GM21381 (cell line): ENCODE data around the gene ELL2.
"Not testable (repeated sequence)": the region's sequence is repeated elsewhere in the genome, so short reads cannot be mapped to it uniquely, and the experiment has no call there.

Experiments used
- ATAC-seq: cut with Tn5 transposase; IDR thresholded peaks from one replicate; pipeline ENCODE4 v1.9.1; 2021; ENCODE audit warnings: mild to moderate bottlenecking, moderate library complexity; ENCODE audit not compliant: unreplicated experiment

ELL2 gene

DNA sequence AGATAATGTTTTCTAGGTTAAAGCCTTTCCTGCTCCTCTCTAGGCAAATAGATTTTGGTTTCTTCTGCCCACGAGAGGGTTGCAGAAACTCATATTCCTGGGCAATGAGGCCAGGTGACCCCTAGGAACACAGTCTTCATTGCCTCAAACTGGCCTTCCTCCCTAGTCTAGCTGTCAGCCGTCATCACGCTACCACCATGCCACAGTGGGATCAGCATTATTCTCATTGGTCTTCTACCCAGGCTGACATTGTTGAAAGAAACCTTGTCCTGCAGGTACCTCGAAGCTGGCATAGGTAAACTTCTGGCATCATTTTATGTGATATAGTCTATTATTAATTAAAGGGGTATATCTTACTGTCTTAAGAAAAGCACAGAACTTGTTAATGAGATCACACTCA lies 51.1 kb downstream of the ELL2 start:
- no peak for ATAC-seq

DNA sequence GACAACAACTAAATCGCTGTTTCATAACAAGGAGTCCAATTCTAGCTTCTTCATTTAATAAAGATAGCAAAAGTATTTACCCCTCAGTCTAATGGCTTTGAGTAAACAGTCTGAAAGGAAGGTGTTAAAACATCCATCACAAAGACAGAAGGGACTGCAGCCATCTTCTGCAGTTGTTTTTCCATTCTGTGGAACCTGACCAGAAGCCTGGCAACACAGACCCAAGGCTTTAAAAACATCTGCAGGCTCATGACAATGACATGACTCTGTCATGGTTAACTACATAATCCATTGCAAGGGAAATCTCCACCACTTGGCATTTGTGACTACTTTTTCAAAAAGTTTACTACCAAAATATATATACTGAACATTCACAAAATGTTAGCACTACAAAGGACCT lies 51.9 kb downstream of the ELL2 start:
- ATAC-seq = no peak

DNA sequence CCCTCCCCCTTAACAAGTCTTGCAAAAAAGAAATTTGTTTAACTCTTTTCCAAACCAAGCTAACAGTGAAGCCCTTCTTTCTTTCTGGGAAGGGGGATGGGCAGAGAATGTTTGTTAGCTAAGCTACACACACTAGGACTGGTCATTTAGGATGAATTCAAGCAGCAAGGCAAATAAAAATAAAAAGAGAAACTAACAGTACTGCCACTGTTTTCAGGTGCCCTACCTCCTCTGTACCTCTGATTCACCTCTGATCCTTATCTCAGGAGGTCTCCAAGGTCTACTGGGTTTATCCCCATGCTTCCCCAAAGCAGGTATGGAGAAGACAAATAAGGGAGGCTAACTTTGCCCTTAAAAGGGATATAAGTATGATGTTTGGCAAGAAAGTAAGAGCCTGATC lies 52.9 kb downstream of the ELL2 start:
- no peak for ATAC-seq

DNA sequence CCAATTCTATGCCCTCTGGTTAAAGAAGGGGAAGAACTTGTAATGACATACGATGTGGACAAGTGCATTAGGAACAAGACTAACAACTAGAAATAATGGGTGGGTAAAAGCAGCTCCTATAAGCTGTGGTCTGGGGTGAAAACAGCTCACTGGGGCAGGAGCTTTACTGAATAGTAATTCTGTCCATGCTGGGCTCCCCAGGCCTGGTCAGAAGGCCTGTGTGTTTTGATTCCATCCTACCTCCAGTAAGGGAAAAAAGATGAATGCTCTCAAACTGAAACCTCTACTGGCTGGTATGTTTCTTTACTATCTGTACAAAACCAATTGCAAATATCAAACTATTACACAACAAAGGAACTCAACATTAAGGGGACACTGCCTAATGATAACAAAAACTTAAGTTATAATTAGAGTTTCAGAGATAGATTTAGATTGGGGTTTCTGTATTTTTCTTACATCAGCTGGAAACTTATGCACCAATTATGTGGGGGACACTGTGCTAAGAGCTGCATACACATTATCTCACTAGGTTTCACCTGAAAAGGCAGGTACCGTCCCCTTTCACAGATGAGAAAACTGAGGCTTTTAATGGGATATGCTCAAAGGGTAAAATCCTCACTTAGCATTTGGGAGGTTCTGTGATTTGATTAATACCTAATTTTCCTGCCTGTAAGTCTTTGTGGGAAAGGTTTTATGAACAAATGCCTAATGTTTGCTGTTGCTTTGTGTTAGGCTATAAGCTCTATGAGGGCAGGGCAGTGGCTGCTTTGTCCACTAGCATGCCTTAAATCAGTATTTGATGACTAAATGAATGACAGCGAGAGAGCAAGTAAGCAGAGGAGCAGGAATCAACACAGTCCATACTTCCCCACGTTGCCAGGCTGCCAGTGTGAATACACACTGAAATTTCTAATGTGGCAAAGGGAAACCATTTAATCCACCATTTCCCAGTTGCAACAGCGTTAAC lies 53.6 kb downstream of the ELL2 start:
- ATAC-seq = peak; percentile 28

DNA sequence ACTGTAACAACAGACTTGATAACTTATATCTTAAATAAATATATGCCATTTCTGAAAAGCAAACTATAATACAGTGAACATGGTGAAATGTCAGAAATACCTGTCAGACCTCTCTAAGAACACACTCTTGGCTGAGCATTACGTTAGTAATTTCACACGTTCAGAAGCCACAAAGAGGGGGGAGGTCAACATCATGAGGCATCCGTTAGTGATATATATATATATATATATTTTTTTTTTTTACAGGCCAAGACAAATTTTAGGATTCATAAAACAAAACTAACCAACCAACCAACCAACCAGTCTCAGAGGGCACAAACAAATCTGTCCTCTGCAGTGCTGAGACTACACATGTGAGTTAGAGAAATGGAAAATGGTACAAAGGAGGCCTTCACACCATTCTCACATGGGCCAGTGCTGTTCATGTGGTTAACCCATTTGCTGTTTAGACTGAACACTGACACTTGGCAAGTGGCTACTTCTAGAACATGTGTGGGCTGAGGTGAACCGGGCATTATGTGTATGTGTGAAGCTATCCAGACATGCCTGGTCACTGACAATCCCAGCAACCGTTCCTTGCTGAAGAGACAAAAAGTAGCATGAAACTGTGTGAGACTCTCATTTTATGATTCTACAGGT lies 54.5 kb downstream of the ELL2 start:
- ATAC-seq = peak; percentile 43

DNA sequence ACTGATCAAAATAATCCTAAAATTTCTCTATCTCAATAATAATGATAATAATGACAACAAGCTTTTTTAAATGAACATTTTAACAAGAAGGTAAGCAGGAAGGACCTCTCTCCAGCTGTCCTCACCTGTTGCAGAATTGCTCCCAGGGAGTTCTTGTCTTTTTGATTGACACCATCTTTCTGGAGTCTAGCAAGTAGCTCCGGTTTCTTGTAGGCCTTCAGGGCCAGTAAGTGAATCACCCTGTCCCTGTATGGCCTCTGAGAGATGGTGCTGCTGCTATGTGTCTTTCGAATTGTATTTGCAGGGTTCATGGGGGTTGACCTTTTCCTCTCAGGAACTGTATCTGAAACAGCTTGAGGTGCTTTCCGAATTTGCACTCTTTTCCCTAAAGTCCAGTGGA lies 55.3 kb downstream of the ELL2 start:
- not testable (repeated sequence) for ATAC-seq

DNA sequence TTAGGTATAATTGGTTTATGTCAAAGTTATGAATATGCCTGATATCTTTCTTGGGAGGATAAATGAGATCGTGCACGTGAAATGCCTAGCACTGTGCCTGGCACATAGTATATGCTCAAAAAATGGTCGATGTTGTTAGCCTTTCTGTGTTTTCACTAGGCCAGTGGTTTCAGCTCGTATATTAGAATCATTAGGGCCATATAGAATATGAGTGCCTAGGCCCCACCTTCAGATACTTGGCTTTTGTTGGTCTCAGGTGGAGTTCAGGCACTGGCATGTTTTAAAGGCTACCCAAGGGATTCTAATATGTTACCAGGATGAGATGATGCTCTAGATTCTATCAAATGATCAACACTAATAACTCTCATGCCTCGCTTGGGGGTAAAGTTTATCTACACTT lies 56.8 kb downstream of the ELL2 start:
- ATAC-seq = no peak

DNA sequence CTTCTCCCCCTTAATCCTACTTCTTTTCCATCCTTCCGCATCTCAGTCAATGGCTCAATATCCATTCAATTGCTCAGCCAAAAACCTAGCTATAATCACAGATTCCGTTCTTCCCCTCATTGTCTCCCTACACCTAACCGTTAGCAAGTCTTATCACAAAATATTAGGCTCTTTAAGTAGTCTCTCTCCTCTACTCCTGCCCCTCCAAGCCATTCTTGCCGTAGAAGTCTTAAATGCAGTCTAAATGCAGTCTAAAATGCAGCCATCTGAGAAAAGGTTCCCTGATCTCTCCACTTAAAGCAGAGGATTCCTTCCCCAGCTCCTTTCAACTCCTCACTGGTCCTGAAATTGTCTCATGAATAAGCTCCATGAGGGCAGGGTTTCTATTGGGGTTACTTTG lies 57.8 kb downstream of the ELL2 start:
- no peak for ATAC-seq

DNA sequence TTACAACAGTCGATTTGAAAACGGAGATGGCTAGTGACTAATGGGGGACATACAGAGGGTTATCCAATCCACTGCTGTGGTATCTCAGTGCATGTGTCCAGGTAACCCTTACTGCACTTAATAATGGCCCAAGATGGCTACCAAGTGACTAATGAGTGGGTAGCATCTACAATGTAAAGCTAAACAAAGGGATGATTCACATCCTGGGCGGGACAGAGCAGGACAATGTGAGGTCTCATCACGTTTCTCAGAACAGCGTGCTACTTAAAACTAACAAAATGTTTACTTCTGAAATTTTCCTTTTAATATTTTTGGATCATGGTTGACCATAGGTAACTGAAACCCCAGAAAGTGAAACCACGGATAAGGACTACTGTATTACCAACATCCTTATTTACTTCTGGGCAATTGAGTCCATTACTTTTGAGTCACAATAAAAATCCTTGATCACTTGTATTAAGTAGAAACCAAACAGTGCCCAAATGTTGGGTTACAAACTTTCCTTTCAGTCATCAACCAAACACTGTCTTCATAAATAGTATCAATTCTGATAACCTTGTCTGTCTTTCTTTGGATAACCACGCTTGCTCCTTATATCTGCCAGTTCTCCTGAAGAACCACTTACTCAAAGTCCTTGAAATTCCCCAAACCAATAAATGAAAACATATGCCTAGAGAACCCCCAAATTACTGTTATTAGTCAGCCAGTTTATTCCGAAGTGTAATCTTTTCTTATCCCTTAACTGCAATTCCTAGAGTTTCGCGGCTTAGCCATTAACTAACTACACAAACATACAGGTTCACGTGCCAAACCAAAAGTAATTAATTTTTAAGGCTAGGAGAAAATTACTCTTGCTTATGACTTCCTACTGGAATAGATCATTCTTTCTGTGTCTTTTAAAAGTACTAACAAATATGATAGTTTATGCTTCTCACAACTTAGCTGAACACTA lies 59.7 kb downstream of the ELL2 start:
- no peak for ATAC-seq

DNA sequence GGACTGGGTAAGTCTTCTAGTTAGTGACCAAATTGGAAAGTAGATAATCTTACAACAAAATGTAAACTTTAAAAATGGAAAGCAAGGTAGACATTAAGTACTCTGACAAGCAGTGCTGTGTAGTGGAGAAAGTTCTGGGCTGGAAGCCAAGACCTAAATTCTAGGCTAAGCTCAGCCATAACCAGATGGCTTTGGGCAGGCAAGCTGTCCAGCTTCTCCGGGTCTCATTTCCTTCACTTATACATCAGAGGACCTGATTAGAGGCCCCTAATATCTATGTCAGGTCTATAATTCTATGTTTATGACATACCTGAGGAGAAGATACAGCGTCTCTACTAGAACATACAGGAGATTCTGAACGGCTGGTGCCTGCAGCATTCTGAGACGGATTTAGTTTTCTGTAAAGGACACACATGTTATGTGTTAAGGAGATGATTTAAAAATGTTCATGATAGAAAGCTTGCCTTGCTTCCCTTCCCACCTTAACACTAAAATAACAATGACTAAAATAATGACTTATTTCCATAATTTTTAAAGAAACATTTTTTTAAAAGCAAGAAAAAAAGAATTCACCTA lies 61.2 kb downstream of the ELL2 start:
- no peak for ATAC-seq

DNA sequence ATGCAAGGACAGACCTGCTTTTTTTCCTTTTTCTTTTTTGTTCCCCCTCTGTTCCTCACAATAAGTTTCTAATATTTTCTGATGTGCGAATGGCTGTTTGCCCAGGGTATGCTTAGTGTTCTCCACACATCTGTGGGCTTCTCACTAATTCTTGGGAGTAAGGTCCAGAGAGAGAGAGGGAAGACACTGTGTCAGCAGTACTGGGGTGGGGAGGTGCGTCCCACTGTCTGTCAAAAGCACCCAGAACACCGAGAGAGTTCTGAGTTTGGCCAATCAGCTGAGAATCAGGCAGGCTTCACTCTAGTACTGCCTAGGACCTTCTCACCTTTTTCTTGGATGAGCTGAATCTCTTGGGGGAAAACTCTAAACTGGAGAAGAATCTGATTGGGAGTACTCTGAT lies 61.8 kb downstream of the ELL2 start:
- ATAC-seq = no peak

DNA sequence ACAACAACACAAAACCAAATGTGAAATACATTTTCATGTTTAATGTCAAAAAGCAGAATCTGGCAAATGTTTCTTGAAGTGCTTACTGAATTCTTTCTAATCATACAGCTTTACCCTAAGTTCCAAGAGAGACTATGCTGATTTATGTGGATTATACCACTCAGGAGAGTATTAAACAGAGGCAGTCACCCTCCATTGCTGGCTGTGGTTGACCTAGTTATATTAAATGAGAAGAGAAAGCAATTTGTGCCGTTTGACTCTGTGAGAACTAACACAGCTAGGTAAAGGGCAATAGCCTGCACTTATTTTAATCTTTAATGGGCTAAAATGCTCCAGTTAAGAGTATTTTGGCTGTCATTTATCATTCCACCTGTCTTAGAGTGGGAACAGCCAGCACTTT lies 62.6 kb downstream of the ELL2 start:
- ATAC-seq = no peak

DNA sequence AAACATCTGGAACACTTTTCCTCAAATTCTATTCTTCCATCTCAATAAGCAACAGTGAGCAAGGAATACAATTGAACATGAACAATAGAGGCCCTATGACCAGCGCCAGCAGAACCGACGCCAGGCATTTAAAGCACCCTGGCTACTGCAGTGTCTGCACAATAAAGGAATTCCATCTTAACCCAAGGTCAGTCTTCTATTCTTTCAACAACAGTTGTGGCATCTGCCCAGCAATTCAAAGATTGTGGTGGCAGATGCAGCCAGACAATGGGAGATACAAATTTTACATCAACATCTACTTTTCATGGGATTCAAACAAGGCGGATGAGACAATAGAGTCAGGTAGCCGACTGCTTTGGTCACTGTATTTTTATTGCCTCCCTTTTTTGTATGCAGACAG lies 65.9 kb downstream of the ELL2 start:
- ATAC-seq = no peak

DNA sequence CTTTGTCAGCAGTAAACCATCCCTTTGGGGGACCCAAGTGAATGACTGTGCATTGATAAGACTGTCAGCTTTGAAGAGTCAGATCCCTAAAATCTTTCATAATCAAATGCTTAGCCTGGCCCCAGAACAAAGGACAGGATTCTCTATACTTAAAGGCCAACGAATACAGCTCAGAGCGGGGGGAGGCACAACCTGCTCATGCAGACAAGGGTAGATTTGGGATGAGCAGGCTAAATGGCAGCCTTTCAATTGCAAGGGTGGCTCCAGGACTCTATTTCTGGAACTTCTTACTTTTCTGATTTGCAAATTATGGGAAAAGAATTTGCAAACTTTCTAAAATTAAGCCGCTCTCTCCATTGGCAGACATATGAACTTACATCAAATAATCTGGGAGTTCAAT lies 66.4 kb downstream of the ELL2 start:
- no peak for ATAC-seq

DNA sequence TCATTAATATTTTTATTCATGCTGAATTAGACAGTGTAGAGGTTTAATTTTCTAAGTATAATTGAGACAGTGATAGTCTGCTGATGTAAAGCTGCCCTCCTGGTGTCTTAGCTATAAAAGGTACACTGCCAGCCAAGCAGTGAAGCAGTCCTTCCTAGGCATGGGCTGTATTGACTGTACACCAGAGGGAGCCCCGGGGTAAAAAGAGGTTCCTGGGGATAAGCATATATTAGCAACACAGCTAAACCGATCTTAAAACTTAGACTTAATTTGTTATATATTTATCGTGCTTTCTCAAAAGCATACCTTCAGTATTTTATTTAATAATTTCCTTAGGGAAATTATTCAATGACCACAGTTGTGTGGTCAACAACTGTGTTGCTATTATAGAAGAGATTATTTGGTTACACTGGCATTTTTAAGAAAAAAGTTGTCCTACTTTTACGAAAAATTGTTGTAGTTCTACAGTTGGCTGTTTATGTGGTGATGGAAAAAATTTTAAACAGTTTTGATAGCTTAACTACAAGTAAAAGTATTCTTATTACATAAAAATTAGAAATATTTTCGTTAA lies 68.8 kb downstream of the ELL2 start:
- no peak for ATAC-seq

DNA sequence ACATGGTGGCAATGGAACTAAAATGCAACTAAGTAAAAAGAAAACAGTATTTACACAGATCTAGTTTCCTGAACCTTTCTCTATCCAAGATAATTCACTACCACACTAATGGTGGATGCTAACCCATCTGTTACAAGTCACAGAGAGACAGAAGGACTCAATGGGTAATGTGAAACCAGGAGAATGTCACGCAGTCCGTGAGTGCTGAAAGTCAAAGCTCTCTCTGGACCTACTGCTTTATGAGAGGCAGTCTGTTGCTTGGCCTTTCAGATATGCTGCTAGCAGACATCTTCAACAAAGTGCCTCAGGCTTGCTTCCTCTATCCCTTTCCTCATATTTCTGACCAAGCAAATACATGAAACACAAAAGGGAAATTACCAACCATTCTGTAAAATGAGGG lies 70.2 kb downstream of the ELL2 start:
- ATAC-seq = no peak

DNA sequence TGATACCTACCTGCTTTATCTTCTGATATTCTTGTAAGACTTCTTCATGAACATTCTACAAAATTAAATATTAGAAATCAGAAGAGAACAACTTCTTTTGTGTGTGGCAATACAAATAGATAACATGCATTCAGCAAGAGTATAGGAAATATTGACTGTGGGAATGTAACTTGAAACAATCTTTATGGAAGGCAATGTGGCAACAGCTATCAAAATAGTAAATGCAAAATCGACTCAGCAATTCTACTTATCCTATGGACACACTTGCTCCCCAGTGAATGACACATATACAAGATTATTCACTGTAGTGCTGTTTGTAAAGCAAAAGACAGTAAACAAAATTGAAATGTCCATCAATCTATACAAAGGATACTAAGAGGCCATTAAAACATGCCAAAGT lies 72.6 kb downstream of the ELL2 start:
- ATAC-seq = no peak

DNA sequence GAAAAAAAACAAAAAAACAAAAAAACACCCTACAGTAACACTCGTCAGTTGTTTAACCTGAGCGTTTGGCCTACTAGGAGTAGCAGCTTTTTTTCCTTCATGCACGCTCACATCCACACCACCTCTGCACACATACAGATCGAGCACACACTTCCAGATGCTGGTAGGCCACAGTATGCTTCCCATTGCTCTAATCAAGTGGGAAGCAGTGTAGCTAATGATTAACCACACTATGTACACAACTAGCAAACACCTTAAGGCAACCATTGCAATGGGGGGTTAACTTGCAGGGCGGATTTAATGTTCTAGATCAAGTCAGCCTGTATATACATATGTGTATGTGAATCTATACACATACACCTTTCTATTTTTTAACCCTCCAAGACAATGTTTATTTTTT lies 73.7 kb downstream of the ELL2 start:
- ATAC-seq = no peak

DNA sequence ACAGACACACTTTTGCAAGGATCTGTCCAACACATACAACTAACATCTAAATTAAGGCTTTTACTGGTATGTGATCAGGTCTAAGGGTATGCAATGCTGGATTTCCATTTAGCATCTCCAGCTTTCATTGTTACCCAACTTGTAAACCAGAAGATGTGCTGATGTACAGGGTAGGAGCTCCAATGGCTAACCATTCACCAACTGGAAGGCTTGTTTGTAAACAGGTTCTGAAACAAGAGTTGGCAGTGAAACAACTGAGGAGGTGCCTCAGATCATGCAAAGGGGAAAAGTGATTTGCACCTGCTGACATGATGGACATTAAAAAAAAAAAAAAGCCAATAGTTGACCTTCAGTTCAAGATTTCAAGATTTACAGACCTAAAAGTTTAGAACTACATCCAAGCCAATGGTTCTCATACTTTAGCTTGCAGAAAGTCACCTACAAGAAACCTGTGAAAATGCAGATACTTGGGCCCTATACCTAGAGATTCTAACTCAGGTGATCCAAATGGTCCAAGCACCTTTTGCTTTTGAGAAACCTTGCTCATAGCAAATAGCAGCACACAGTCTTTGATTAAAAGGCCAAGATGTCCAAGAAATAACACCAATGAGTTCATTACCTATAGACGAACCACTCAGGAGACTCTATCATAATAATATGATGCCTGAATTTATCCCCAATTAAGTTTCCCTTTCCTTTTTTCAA lies 75.2 kb downstream of the ELL2 start:
- no peak for ATAC-seq

DNA sequence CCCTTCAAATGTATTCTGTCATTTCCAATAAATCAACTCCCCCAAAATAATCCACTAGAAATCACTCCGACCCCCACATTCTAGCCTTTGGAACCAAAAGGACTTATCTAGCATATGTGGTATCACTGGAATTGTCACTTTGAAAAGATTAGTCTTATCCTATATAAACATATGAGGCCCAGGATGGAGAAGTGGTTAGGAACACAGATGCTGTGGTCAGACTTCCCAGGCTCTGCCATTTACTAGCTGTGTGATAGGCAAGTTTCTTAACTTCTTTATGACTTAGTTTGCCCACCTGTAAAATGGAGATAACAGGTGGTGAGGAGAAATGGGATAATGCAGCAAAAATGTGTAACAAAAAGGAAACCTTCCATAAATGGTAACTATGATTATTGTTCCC lies 77.1 kb downstream of the ELL2 start:
- ATAC-seq = no peak
